Mesenchymal stem cell (in vitro differentiated cells and primary cell): ENCODE results near the gene UVSSA. TPM values are rescaled to one million over a fixed set of nuclear protein-coding genes. Genes with fewer than 3 reads are reported as not detected.
A peak's percentile ranks its signal among the peaks of the same experiment; 100 is the strongest.

Experiments
- DNase-seq: peaks from one replicate; pipeline ENCODE4 v3.0.0-alpha.2; 2013
- H2AFZ ChIP-seq: one replicate; pipeline ENCODE4 v1.6.1; 2013; ENCODE audit warnings: low read depth, mild to moderate bottlenecking, control low read depth, inconsistent platforms, low read length, moderate library complexity
- H2AK5ac ChIP-seq: 2 replicates; pipeline ENCODE4 v1.6.1; 2013; ENCODE audit warnings: low read length, moderate library complexity, mild to moderate bottlenecking, inconsistent platforms; ENCODE audit not compliant: severe bottlenecking
- H2BK120ac ChIP-seq: one replicate; pipeline ENCODE4 v1.6.1; 2013; ENCODE audit warnings: low read depth, mild to moderate bottlenecking, inconsistent platforms, low read length, moderate library complexity
- H2BK12ac ChIP-seq, 2 experiments: one replicate each; pipeline ENCODE4 v1.6.1; 2013; ENCODE audit warnings: inconsistent platforms in 2 of 2, low read length in 2 of 2, mild to moderate bottlenecking in 2 of 2, moderate library complexity in 2 of 2, control low read depth in 1 of 2
- H2BK15ac ChIP-seq: one replicate; pipeline ENCODE4 v1.6.1; 2013; ENCODE audit warnings: mild to moderate bottlenecking, low read depth, inconsistent platforms; ENCODE audit not compliant: poor library complexity, severe bottlenecking
- H2BK5ac ChIP-seq: 2 replicates; pipeline ENCODE4 v1.6.1; 2013; ENCODE audit warnings: low read depth, mild to moderate bottlenecking, low read length, control low read depth, inconsistent platforms; ENCODE audit not compliant: poor library complexity, severe bottlenecking
- H3K14ac ChIP-seq, 2 experiments: one replicate each; pipeline ENCODE4 v1.6.1; 2013; ENCODE audit warnings: inconsistent platforms in 2 of 2, low read length in 2 of 2, control low read depth in 1 of 2, mild to moderate bottlenecking in 1 of 2, moderate library complexity in 1 of 2
- H3K18ac ChIP-seq, 2 experiments: one replicate each; pipeline ENCODE4 v1.6.1; 2013; ENCODE audit warnings: inconsistent platforms in 2 of 2, low read length in 2 of 2, control low read depth in 1 of 2, low read depth in 1 of 2, mild to moderate bottlenecking in 1 of 2
- H3K23ac ChIP-seq, 2 experiments: one replicate each; pipeline ENCODE4 v1.6.1; 2013; ENCODE audit warnings: inconsistent platforms in 2 of 2, low read length in 2 of 2, mild to moderate bottlenecking in 2 of 2, moderate library complexity in 2 of 2, control low read depth in 1 of 2
- H3K27ac ChIP-seq: 2 replicates; pipeline ENCODE4 v1.5.1; 2013; ENCODE audit warnings: mild to moderate bottlenecking, moderate library complexity, low read length, control low read depth, inconsistent platforms; ENCODE audit not compliant: poor library complexity, severe bottlenecking
- H3K27me3 ChIP-seq, 2 experiments: 2 replicates each; pipeline versions ENCODE4 v1.6.1 to v1.7.0; 2013; ENCODE audit warnings: low read length in 2 of 2, mild to moderate bottlenecking in 2 of 2, moderate library complexity in 2 of 2, control low read depth in 1 of 2, inconsistent platforms in 1 of 2; ENCODE audit not compliant: control insufficient read depth in 1 of 2, insufficient read depth in 1 of 2
- H3K36me3 ChIP-seq, 2 experiments: 2 replicates each; pipeline versions ENCODE4 v1.6.1 to v1.7.0; 2013; ENCODE audit warnings: low read length in 2 of 2, control low read depth in 1 of 2, inconsistent platforms in 1 of 2, low read depth in 1 of 2, mild to moderate bottlenecking in 1 of 2; ENCODE audit not compliant: insufficient read depth in 2 of 2, control insufficient read depth in 1 of 2
- H3K4ac ChIP-seq, 2 experiments: one replicate each; pipeline ENCODE4 v1.6.1; 2013; ENCODE audit warnings: inconsistent platforms in 2 of 2, low read length in 2 of 2, mild to moderate bottlenecking in 2 of 2, moderate library complexity in 2 of 2, control low read depth in 1 of 2, low read depth in 1 of 2
- H3K4me1 ChIP-seq: 2 replicates; pipeline ENCODE4 v1.6.1; 2013; ENCODE audit warnings: low read depth, low read length, control low read depth; ENCODE audit not compliant: control insufficient read depth, insufficient read depth
- H3K4me2 ChIP-seq: 2 replicates; pipeline ENCODE4 v1.6.1; 2013; ENCODE audit warnings: low read length, mild to moderate bottlenecking, inconsistent platforms; ENCODE audit not compliant: poor library complexity, severe bottlenecking
- H3K4me3 ChIP-seq, 2 experiments: 2 replicates each; pipeline versions ENCODE4 v1.5.1 to v1.7.0; 2013; ENCODE audit warnings: low read length in 2 of 2, mild to moderate bottlenecking in 2 of 2, control low read depth in 1 of 2, low read depth in 1 of 2; ENCODE audit not compliant: insufficient read depth in 1 of 2
- H3K79me1 ChIP-seq: replicated peaks from 2 replicates; pipeline ENCODE4 v1.6.1; 2013; ENCODE audit warnings: mild to moderate bottlenecking, control low read depth, low read length, inconsistent platforms; ENCODE audit not compliant: poor library complexity, severe bottlenecking
- H3K9ac ChIP-seq: 2 replicates; pipeline ENCODE4 v1.7.0; 2013; ENCODE audit warnings: mild to moderate bottlenecking, low read length, moderate library complexity
- H3K9me3 ChIP-seq: 2 replicates; pipeline ENCODE4 v1.7.0; 2013; ENCODE audit warnings: mild to moderate bottlenecking, low read length; ENCODE audit not compliant: control insufficient read depth
- H4K8ac ChIP-seq: one replicate; pipeline ENCODE4 v1.6.1; 2013; ENCODE audit warnings: inconsistent platforms, mild to moderate bottlenecking, low read length, moderate library complexity
- H4K91ac ChIP-seq: one replicate; pipeline ENCODE4 v1.6.1; 2013; ENCODE audit warnings: mild to moderate bottlenecking, low read length, inconsistent platforms
- WGBS: methylation state at CpG from one replicate; pipeline ENCODE4 v1.1.7; 2013; ENCODE audit warnings: mixed read lengths; 5-methylcytosine and 5-hydroxymethylcytosine counted together
- polyA plus RNA-seq, 2 experiments: library from polyadenylated mRNA; stranded (reverse); fragments of 200-250 nt; gene quantifications; one replicate each; pipeline ENCODE4 v1.2.3, GENCODE V29; 2013

The UVSSA gene
- polyA plus RNA-seq (2013, experiment 1 of 2): 4.8 TPM
- 4.3 TPM for polyA plus RNA-seq (2013, experiment 2 of 2)

DNA sequence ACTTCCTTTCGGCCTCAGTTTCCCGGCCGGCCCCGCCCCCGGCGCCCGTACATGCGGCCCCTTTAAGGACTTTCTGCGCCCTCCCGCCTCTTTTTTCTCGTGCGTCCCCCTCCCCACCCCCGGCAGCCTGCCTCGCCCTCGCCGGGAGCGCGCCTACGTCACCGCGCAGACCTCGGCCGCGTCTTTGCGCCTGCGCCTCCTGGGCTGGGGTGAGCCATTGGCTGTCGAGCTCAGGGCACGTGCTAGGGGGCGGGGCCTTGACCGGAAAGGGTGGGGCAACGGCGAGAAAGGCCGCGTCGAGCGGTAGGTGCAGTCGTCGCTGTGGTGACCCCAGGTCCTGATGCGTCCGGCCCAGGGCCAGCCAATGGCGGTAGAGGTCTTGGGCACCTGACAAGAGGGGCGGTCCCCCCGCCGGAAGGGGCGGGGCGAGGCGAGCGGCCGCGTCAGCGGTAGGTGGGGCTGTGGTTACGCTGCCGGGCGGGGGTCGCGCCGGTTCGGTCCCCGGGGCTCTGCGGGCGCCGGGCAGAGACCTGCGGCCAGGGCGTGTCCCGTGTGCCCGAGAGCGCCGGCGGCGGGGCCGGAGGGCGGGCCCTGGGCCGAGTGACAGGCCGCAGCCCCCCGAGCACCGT is at the start of gene UVSSA:
TSS of gene UVSSA (plus strand) at position 428 of the 629 bp plus-strand sequence. CDS start 884 bp downstream, outside the sequence.
- H3K9me3 ChIP-seq: no peaks in the 10 kb centered on the region
- peak within 1 kb of the TSS; percentile 90 to 91 for H3K4me3 ChIP-seq
- peak within 1 kb of the TSS; percentile 97 for H2BK120ac ChIP-seq
- H3K4ac ChIP-seq: peak within 1 kb of the TSS; percentile 96 to 100
- H4K91ac ChIP-seq: peak within 1 kb of the TSS; percentile 99
- H3K4me2 ChIP-seq: peak within 1 kb of the TSS; percentile 64
- H3K36me3 ChIP-seq: peaks cover 19 to 20% of the 10 kb centered on the region in 2 experiments
- peak within 1 kb of the TSS; percentile 91 for H2BK5ac ChIP-seq
- peak within 1 kb of the TSS in 1 of 2 experiments; percentile 99 for H3K14ac ChIP-seq
- peak within 1 kb of the TSS; percentile 86 for H2AFZ ChIP-seq
- peak within 1 kb of the TSS; percentile 99 for H4K8ac ChIP-seq
- H3K4me1 ChIP-seq: peaks cover 29% of the 10 kb centered on the region
- peak within 1 kb of the TSS; percentile 99 for H3K9ac ChIP-seq
- H3K27me3 ChIP-seq: no peaks in the 10 kb centered on the region
- H2BK15ac ChIP-seq: peak within 1 kb of the TSS; percentile 97
- peak within 1 kb of the TSS; percentile 22 for H2AK5ac ChIP-seq
- under 1% methylated on average over 67 of the region's 76 CpGs for WGBS
- peak within 1 kb of the TSS; percentile 22 to 73 for H2BK12ac ChIP-seq
- H3K27ac ChIP-seq: peak within 1 kb of the TSS; percentile 91
- H3K18ac ChIP-seq: peak within 1 kb of the TSS; percentile 95 to 98
- H3K23ac ChIP-seq: peak within 1 kb of the TSS in 1 of 2 experiments; percentile 99
- H3K79me1 ChIP-seq: peaks cover 38% of the 10 kb centered on the region
- DNase-seq: peak; percentile 99

DNA sequence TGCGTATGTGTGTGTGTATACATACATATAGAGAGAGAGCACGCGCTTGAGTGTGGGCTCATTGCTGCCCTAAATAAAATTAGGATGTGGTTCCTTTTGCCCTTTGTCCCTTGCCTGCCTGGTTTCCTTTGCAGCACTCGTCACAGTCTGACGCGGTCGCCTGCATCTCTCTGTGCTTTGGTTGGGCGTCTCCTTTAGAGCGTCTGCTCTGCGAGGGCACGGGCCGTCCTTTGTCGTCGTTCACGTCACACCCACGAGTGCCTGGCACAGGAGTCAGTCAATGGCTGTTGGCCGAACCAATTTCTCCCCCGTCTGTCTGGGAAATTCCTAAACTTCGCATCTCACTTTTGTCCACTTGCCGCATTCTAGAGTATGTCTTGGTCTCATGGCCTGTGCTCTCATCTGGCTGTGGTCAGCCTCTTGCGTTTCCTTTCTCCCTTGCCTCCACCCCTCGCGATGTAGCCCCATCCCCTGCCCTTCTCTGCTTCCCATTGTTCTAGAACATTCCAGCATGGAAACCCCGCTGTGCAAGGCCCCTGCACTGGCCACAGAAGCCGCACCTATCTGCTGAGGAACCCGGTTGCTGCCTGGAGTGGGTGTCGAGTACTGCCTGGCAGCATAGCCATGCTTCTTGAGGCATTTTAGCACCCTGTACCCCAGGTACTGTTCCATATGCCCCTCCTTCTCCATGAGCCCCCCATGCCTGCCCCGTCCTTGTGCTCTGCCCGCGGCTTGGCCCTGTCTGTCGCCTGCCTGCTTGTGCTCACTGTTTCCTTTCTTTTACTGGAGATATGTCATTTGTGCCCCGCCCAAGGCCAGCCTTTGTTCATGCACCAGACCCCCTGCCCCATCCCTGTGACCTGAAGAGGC is 49.3 kb upstream of the UVSSA start:
- H2BK15ac ChIP-seq: no peak overlapping the region
- no peak overlapping the region for H2AFZ ChIP-seq
- H3K36me3 ChIP-seq: peaks cover 48 to 62% of the 10 kb centered on the region in 2 experiments
- peaks cover 38% of the 10 kb centered on the region for H3K4me1 ChIP-seq
- H3K23ac ChIP-seq: peak overlapping the region in 1 of 2 experiments; percentile 34
- H2AK5ac ChIP-seq: no peak overlapping the region
- no peaks in the 10 kb centered on the region for H3K27me3 ChIP-seq
- H2BK120ac ChIP-seq: no peak overlapping the region
- H3K4me3 ChIP-seq: no peak overlapping the region
- H4K8ac ChIP-seq: no peak overlapping the region
- no peaks in the 10 kb centered on the region for H3K9me3 ChIP-seq
- H3K18ac ChIP-seq: no peak overlapping the region
- peaks cover 3% of the 10 kb centered on the region for H3K79me1 ChIP-seq
- H3K4ac ChIP-seq: no peak overlapping the region
- no peak overlapping the region for H3K14ac ChIP-seq
- H2BK12ac ChIP-seq: no peak overlapping the region
- no peak overlapping the region for H3K4me2 ChIP-seq
- no peak overlapping the region for H4K91ac ChIP-seq
- WGBS: 96% methylated on average over 32 of the region's 32 CpGs
- no peak for DNase-seq
- H2BK5ac ChIP-seq: no peak overlapping the region
- H3K27ac ChIP-seq: no peak overlapping the region
- H3K9ac ChIP-seq: no peak overlapping the region

DNA sequence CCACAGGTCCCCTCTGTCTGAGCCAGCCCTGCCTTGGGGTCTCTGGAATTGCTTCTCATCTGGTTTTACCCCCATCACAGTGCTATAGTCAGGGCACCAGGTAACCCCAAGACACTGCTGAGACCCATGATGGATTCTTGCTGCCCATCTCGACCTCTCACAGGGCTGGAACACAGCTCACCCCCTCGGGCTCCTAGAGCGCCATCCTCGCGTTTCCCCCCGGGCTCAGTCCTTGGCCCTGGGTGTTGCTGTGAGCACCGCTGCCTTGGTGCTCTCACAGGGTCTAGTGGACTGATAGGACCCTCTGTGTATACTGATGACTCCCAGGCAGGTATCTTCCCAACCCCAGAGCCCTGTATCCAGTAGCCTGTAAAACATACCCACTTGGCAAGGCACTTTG is 48.5 kb upstream of the UVSSA start:
- H4K8ac ChIP-seq: no peak overlapping the region
- no peak overlapping the region for H3K4ac ChIP-seq
- no peak overlapping the region for H3K14ac ChIP-seq
- no peak overlapping the region for H2BK12ac ChIP-seq
- no peak overlapping the region for H2AFZ ChIP-seq
- no peak overlapping the region for H4K91ac ChIP-seq
- DNase-seq: no peak
- no peak overlapping the region for H3K18ac ChIP-seq
- no peak overlapping the region for H3K4me3 ChIP-seq
- no peaks in the 10 kb centered on the region for H3K9me3 ChIP-seq
- H3K36me3 ChIP-seq: peaks cover 48 to 64% of the 10 kb centered on the region in 2 experiments
- H3K79me1 ChIP-seq: peaks cover 5% of the 10 kb centered on the region
- H2BK120ac ChIP-seq: no peak overlapping the region
- no peak overlapping the region for H3K4me2 ChIP-seq
- no peak overlapping the region for H2BK15ac ChIP-seq
- no peak overlapping the region for H3K9ac ChIP-seq
- no peak overlapping the region for H2AK5ac ChIP-seq
- WGBS: 99% methylated on average over 7 of the region's 7 CpGs
- H3K4me1 ChIP-seq: peaks cover 36% of the 10 kb centered on the region
- H2BK5ac ChIP-seq: no peak overlapping the region
- H3K27ac ChIP-seq: no peak overlapping the region
- H3K27me3 ChIP-seq: no peaks in the 10 kb centered on the region
- H3K23ac ChIP-seq: no peak overlapping the region

DNA sequence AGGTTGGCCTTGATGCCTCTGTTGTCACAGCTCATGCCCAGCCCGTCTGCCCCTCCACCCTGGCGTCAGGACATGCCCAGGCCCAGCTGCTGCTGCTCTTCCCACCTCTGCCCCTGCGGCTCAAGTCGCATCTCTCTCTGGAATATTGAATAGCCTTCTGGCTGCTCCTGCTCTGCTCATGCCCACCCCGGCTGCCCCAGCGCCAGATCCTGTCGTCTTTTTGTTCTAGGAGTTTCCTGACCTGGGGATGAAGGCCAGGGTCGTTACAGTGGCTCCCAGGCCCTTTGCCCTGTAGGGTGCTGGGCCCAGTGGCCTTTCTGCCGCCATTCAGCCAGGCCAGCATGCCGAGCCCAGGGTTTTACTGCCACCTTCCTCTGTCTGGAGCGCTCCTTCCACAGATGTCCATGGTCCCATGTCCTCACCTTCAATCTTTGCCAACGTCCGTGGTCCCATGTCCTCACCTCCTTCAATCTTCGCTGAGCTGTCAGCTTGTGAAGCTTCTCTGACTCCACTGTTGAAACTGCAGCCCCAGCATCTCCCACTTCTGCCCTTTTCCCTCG is 47.6 kb upstream of the UVSSA start:
- H3K14ac ChIP-seq: no peak overlapping the region
- H3K18ac ChIP-seq: no peak overlapping the region
- no peak overlapping the region for H3K27ac ChIP-seq
- H3K4me2 ChIP-seq: no peak overlapping the region
- DNase-seq: no peak
- H2BK120ac ChIP-seq: no peak overlapping the region
- H3K4me1 ChIP-seq: peaks cover 28% of the 10 kb centered on the region
- H3K36me3 ChIP-seq: peaks cover 48 to 61% of the 10 kb centered on the region in 2 experiments
- no peak overlapping the region for H2BK5ac ChIP-seq
- H2BK12ac ChIP-seq: no peak overlapping the region
- no peak overlapping the region for H3K4ac ChIP-seq
- H4K91ac ChIP-seq: no peak overlapping the region
- WGBS: 94% methylated on average over 14 of the region's 15 CpGs
- H3K79me1 ChIP-seq: peaks cover 7% of the 10 kb centered on the region
- H2AK5ac ChIP-seq: no peak overlapping the region
- H3K9me3 ChIP-seq: no peaks in the 10 kb centered on the region
- peak overlapping the region; percentile 45 for H4K8ac ChIP-seq
- no peak overlapping the region for H3K9ac ChIP-seq
- H3K23ac ChIP-seq: no peak overlapping the region
- H2AFZ ChIP-seq: no peak overlapping the region
- no peak overlapping the region for H3K4me3 ChIP-seq
- no peaks in the 10 kb centered on the region for H3K27me3 ChIP-seq
- no peak overlapping the region for H2BK15ac ChIP-seq
